Right atrium auricular region (tissue), 2 donors: Measurements from ENCODE around the gene GNAT3. TPM values are rescaled to one million over a fixed set of nuclear protein-coding genes. Genes with fewer than 3 reads are reported as not detected.

Source experiments
- DNase-seq: peaks from one replicate; pipeline ENCODE4 v3.0.0-alpha.2; 2019; ENCODE audit warnings: low spot score
- H3K27ac ChIP-seq, 2 donors: fragments of 200-600 bp; sonication (generic); 1 replicate in 1 of 2; 2 replicates in 1 of 2; pipeline ENCODE4 v1.5.1; 2016 to 2019
- H3K27me3 ChIP-seq, 2 donors: fragments of 200-600 bp; sonication (generic); one replicate each; pipeline versions ENCODE4 v1.5.1 to v1.6.0; 2017 to 2019
- H3K36me3 ChIP-seq: fragments of 200-600 bp; sonication (generic); one replicate; pipeline ENCODE4 v1.5.1; 2016
- H3K4me1 ChIP-seq, 2 donors: fragments of 200-600 bp; sonication (generic); one replicate each; pipeline versions ENCODE4 v1.5.1 to v1.6.0; 2017 to 2019
- H3K4me3 ChIP-seq, 2 donors: fragments of 200-600 bp; sonication (generic); 1 replicate in 1 of 2; 2 replicates in 1 of 2; pipeline ENCODE4 v1.5.1; 2017 to 2019; ENCODE audit warnings: mild to moderate bottlenecking in 1 of 2, moderate library complexity in 1 of 2
- H3K9me3 ChIP-seq, 2 donors: fragments of 200-600 bp; sonication (generic); one replicate each; pipeline ENCODE4 v1.5.1; 2019
- total RNA-seq, 2 donors: library from RNA; depleted of rRNA; stranded (reverse); fragments of >200 nt; gene quantifications; one replicate each; pipeline ENCODE4 v1.1.0, GENCODE V29; 2016
- TF ChIP-seq, protein P1 (sequence below), 2 donors: fragments of 200-600 bp; sonication (generic); IDR thresholded peaks; one replicate each; pipeline ENCODE4 v1.5.1; 2019; ENCODE audit warnings: antibody characterized with exemption in 2 of 2

Gene GNAT3
- total RNA-seq, 2 donors from 2014 or later, result not detected

DNA sequence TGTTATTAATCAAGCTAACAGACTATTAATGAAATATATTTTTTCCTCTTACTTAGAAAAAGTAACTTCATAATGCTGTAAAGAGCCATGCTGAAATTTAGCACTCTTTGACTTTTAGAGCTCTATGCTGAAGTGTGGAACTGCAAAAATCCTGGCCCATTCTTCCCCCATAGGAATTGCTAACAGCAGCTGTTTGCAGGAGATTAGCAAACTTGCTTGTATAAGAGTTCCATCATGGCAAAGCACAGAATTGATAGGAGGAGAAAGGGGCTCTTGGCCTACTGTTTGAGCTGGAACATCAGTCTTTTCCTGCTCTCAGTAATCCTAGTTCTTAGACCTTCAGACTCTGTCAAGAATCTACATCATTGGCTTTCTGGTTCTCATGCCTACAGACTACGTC lies 18.3 kb upstream of the GNAT3 start:
- H3K27me3 ChIP-seq, result no peaks in the 10 kb centered on the region
- peaks cover 0 to 4% of the 10 kb centered on the region in 2 donors for H3K4me1 ChIP-seq
- TF ChIP-seq, protein P1, sequence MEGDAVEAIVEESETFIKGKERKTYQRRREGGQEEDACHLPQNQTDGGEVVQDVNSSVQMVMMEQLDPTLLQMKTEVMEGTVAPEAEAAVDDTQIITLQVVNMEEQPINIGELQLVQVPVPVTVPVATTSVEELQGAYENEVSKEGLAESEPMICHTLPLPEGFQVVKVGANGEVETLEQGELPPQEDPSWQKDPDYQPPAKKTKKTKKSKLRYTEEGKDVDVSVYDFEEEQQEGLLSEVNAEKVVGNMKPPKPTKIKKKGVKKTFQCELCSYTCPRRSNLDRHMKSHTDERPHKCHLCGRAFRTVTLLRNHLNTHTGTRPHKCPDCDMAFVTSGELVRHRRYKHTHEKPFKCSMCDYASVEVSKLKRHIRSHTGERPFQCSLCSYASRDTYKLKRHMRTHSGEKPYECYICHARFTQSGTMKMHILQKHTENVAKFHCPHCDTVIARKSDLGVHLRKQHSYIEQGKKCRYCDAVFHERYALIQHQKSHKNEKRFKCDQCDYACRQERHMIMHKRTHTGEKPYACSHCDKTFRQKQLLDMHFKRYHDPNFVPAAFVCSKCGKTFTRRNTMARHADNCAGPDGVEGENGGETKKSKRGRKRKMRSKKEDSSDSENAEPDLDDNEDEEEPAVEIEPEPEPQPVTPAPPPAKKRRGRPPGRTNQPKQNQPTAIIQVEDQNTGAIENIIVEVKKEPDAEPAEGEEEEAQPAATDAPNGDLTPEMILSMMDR (IDR thresholded peaks at IDR 0.05), result no peak
- no peak overlapping the region for H3K4me3 ChIP-seq
- no peak overlapping the region for H3K27ac ChIP-seq
- no peaks in the 10 kb centered on the region for H3K9me3 ChIP-seq
- no peak for DNase-seq
- H3K36me3 ChIP-seq, result no peaks in the 10 kb centered on the region

- TF ChIP-seq, protein P1 (IDR thresholded peaks at IDR 0.05), result no peak
- Histone ChIP-seq H3K4me3 (no peak overlapping the region), H3K27me3 (no peaks in the 10 kb centered on the region), H3K9me3 (no peaks in the 10 kb centered on the region), H3K36me3 (no peaks in the 10 kb centered on the region), H3K27ac (no peak overlapping the region), H3K4me1 (peaks cover 0 to 4% of the 10 kb centered on the region in 2 donors)
- no peak for DNase-seq
These were observed 17.5 kb upstream of the GNAT3 start for GRCh38 chr7:80529362-80529761.

DNA sequence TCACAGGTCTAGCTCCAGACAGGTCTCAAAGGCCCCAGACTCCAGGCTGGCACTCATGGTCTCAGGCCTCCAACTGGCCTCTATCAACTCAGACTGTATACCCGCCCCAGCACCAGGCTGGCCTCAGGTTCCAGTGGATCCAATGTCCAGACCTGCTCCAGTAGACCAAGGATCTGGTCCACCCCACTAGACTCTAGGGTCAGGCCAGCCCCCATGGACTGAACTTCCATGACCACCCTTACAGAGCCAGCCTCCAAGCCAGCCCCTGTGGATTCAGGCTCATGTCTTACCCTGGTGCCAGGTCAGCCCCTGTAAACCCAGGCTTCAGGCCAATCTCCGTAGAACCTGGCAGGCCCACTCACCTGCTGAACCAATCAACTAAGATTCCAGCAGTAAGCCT lies 16.8 kb upstream of the GNAT3 start:
- DNase-seq, result no peak
- TF ChIP-seq, protein P1 (IDR thresholded peaks at IDR 0.05), result no peak
- Histone ChIP-seq H3K27me3 (no peaks in the 10 kb centered on the region), H3K9me3 (no peaks in the 10 kb centered on the region), H3K4me3 (no peak overlapping the region), H3K36me3 (no peaks in the 10 kb centered on the region), H3K4me1 (peaks cover 0 to 4% of the 10 kb centered on the region in 2 donors), H3K27ac (no peak overlapping the region)

- H3K36me3 ChIP-seq, result no peaks in the 10 kb centered on the region
- H3K4me1 ChIP-seq, result peaks cover 0 to 4% of the 10 kb centered on the region in 2 donors
- TF ChIP-seq, protein P1 (IDR thresholded peaks at IDR 0.05), result no peak
- no peaks in the 10 kb centered on the region for H3K9me3 ChIP-seq
- DNase-seq, result no peak
- H3K27me3 ChIP-seq, result no peaks in the 10 kb centered on the region
- H3K27ac ChIP-seq, result no peak overlapping the region
- no peak overlapping the region for H3K4me3 ChIP-seq
These were observed 14.6 kb upstream of the GNAT3 start for GRCh38 chr7:80526472-80526871.

DNA sequence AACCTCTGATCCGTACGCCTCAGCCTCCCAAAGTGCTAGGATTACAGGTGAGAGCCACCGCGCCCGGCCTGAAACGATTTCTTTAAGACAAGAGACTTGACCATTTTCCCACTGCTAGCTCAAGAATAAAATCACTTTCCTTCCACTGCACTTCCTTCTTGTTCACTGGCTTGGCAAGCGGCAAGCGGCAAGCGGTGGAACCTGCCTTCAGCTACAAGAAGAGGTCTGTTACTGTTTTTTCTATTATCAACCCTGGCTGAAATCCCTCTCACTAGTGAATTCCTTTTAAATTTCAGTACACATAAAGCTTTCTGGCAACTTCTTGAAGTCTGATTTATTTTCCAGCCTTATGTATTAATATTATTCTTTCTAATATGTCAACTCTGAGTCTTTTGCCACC lies 12.8 kb upstream of the GNAT3 start:
- no peak overlapping the region for H3K27ac ChIP-seq
- no peaks in the 10 kb centered on the region for H3K9me3 ChIP-seq
- DNase-seq, result no peak
- TF ChIP-seq, protein P1 (IDR thresholded peaks at IDR 0.05), result no peak
- H3K4me3 ChIP-seq, result no peak overlapping the region
- peaks cover 0 to 4% of the 10 kb centered on the region in 2 donors for H3K4me1 ChIP-seq
- H3K36me3 ChIP-seq, result no peaks in the 10 kb centered on the region
- H3K27me3 ChIP-seq, result no peaks in the 10 kb centered on the region

DNA sequence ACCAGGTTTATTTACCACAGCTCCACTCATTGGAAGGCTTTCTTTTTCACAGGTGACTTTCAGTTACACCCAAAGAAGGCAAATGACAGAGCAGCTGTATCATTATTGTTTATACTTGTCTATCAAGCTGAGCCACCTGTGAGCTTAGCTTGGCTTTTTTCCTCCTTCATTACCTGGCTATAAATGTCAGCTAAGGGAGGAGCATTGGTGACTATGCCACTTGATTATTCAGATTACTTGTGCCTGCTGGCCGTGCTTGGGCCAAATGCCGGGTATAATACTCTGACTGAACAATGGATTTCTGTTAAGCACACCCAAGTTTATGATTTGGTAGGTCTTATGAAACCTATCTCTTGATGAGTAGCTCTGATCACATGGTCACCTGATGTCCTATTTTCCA lies 9.9 kb upstream of the GNAT3 start:
- Histone ChIP-seq H3K4me1 (peaks cover 0 to 6% of the 10 kb centered on the region in 2 donors), H3K9me3 (no peaks in the 10 kb centered on the region), H3K4me3 (no peak overlapping the region), H3K36me3 (no peaks in the 10 kb centered on the region), H3K27me3 (no peaks in the 10 kb centered on the region), H3K27ac (no peak overlapping the region)
- TF ChIP-seq, protein P1 (IDR thresholded peaks at IDR 0.05), result no peak
- no peak for DNase-seq
